HepG2 (cell line): ENCODE data around the gene PPM1M. TPM values are rescaled to one million over a fixed set of nuclear protein-coding genes. Genes with fewer than 3 reads are reported as not detected.

Experiments
- BCL6 ChIP-seq: IDR thresholded peaks from 2 replicates; pipeline ENCODE4 v1.6.1; 2016; ENCODE audit warnings: missing genetic modification reagents, missing compliant biosample characterization
- FIP1L1 ChIP-seq: fragments of 200-400 bp; formaldehyde crosslinking; IDR thresholded peaks from 2 replicates; pipeline ENCODE4 v1.6.1; 2018; ENCODE audit warnings: low read depth, mild to moderate bottlenecking, low read length, moderate library complexity, borderline replicate concordance; ENCODE audit not compliant: insufficient read depth
- HIVEP1 ChIP-seq: sonication (generic); formaldehyde crosslinking; IDR thresholded peaks from 2 replicates; pipeline ENCODE4 v1.4.0; 2020; ENCODE audit warnings: mild to moderate bottlenecking, missing genetic modification reagents
- HOXA3 ChIP-seq: sonication (generic); formaldehyde crosslinking; IDR thresholded peaks from 2 replicates; pipeline ENCODE4 v1.5.0; 2020; ENCODE audit warnings: missing genetic modification reagents
- NFATC3 ChIP-seq: sonication (generic); formaldehyde crosslinking; IDR thresholded peaks from 2 replicates; pipeline ENCODE4 v1.5.1; 2020; ENCODE audit warnings: mild to moderate bottlenecking, missing genetic modification reagents
- RFX3 ChIP-seq: IDR thresholded peaks from 2 replicates; pipeline ENCODE4 v1.6.1; 2016; ENCODE audit warnings: missing biosample characterization, missing genetic modification reagents
- SALL2 ChIP-seq: sonication (generic); formaldehyde crosslinking; IDR thresholded peaks from 2 replicates; pipeline ENCODE4 v1.8.1; 2023; ENCODE audit warnings: mild to moderate bottlenecking, missing genetic modification reagents, inconsistent platforms
- SATB2 ChIP-seq: sonication (generic); formaldehyde crosslinking; IDR thresholded peaks from 2 replicates; pipeline ENCODE4 v1.5.0; 2020; ENCODE audit warnings: missing genetic modification reagents
- SIX1 ChIP-seq: sonication (generic); formaldehyde crosslinking; IDR thresholded peaks from 2 replicates; pipeline ENCODE4 v1.4.0; 2020; ENCODE audit warnings: missing genetic modification reagents, borderline replicate concordance
- SNRNP70 ChIP-seq: fragments of 200-400 bp; formaldehyde crosslinking; IDR thresholded peaks from 2 replicates; pipeline ENCODE4 v1.6.1; 2017; ENCODE audit warnings: mild to moderate bottlenecking, low read depth, low read length, moderate library complexity
- ZNF30 ChIP-seq: sonication (generic); formaldehyde crosslinking; IDR thresholded peaks from 2 replicates; pipeline ENCODE4 v1.5.0; 2020; ENCODE audit warnings: mild to moderate bottlenecking, missing genetic modification reagents
- ZNF451 ChIP-seq: sonication (generic); formaldehyde crosslinking; IDR thresholded peaks from 2 replicates; pipeline ENCODE4 v1.5.0; 2020; ENCODE audit warnings: mild to moderate bottlenecking, missing genetic modification reagents
- ZNF468 ChIP-seq: sonication (generic); formaldehyde crosslinking; IDR thresholded peaks from 2 replicates; pipeline ENCODE4 v1.8.0; 2022; ENCODE audit warnings: mild to moderate bottlenecking, moderate library complexity, missing genetic modification reagents
- ZSCAN9 ChIP-seq: IDR thresholded peaks from 2 replicates; pipeline ENCODE4 v1.6.1; 2016; ENCODE audit warnings: borderline replicate concordance
- polyA plus RNA-seq, 8 experiments: library from polyadenylated mRNA; depleted of rRNA in 3 of 8; stranded (reverse) in 7 of 8; unstranded in 1 of 8; fragments of >200 nt; fragmentation: Illumina TruSeq in 4 of 8; extraction: Trizol in 4 of 8; gene quantifications; 2 replicates each; pipeline versions ENCODE4 v1.2.1 to v1.2.3, GENCODE V29; 2011 to 2016; ENCODE audit warnings: low read depth in 4 of 8, missing spikeins in 1 of 8, mixed read lengths in 1 of 8; ENCODE audit not compliant: insufficient read depth in 1 of 8
- total RNA-seq, 5 experiments: library from RNA; depleted of rRNA; stranded (reverse); fragments of >200 nt; fragmentation: Illumina TruSeq; extraction: Trizol; gene quantifications; 2 replicates each; pipeline ENCODE4 v1.2.3, GENCODE V29; 2016; ENCODE audit warnings: low read depth in 1 of 5
- TF ChIP-seq, protein P1 (sequence below): IDR thresholded peaks from 2 replicates; pipeline ENCODE4 v1.6.1; 2016; ENCODE audit warnings: missing compliant biosample characterization, missing genetic modification reagents, borderline replicate concordance
- TF ChIP-seq, protein P2 (sequence below), 2 experiments: sonication (generic) in 1 of 2; formaldehyde crosslinking in 1 of 2; IDR thresholded peaks; 2 replicates each; pipeline versions ENCODE4 v1.6.1 to v1.9.0; 2014 to 2022; ENCODE audit warnings: antibody characterized with exemption in 1 of 2, borderline replicate concordance in 1 of 2, inconsistent platforms in 1 of 2, low read depth in 1 of 2, missing genetic modification reagents in 1 of 2
- TF ChIP-seq, protein P3 (sequence below): IDR thresholded peaks from 2 replicates; pipeline ENCODE4 v1.6.1; 2016; ENCODE audit warnings: mild to moderate bottlenecking
- TF ChIP-seq, protein P4 (sequence below): sonication (generic); formaldehyde crosslinking; conservative IDR thresholded peaks from 2 replicates; pipeline ENCODE4 v1.4.0; 2020; ENCODE audit warnings: missing genetic modification reagents
- TF ChIP-seq, protein P5 (sequence below): sonication (generic); formaldehyde crosslinking; IDR thresholded peaks from 2 replicates; pipeline ENCODE4 v1.4.0; 2020; ENCODE audit warnings: missing genetic modification reagents, borderline replicate concordance

PPM1M gene
- total and polyA plus RNA-seq, 2 of the 13 experiments (the other 11 are each of a cell fraction or from before 2014, with no cell fraction given) = 2.5 to 5.9 TPM

DNA sequence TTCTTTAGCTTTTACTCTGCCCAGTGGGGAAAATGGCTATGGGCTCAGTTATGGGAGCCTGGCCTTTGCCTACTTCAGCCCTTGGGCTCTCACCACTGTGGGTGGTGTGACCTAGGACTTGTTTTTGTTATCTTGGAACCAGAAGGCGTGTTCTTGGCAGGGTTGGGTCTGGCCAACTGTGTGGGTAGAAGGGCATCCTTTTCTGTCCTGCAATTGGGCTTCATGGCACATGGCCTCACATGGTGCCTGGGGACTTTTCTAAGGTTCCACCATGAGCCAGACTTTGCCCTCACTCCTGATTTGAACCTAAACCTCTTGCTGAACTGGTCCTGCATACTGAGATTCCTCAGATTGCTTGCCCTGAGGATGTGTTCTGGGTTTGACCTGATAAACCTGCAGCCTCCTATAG lies 43.8 kb downstream of the PPM1M start (continued):
- TF ChIP-seq, protein P1, sequence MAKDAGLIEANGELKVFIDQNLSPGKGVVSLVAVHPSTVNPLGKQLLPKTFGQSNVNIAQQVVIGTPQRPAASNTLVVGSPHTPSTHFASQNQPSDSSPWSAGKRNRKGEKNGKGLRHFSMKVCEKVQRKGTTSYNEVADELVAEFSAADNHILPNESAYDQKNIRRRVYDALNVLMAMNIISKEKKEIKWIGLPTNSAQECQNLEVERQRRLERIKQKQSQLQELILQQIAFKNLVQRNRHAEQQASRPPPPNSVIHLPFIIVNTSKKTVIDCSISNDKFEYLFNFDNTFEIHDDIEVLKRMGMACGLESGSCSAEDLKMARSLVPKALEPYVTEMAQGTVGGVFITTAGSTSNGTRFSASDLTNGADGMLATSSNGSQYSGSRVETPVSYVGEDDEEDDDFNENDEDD = 0 out of 2 replicates have a peak, but pooled peaks have one; percentile 1
- TF ChIP-seq, protein P2, sequence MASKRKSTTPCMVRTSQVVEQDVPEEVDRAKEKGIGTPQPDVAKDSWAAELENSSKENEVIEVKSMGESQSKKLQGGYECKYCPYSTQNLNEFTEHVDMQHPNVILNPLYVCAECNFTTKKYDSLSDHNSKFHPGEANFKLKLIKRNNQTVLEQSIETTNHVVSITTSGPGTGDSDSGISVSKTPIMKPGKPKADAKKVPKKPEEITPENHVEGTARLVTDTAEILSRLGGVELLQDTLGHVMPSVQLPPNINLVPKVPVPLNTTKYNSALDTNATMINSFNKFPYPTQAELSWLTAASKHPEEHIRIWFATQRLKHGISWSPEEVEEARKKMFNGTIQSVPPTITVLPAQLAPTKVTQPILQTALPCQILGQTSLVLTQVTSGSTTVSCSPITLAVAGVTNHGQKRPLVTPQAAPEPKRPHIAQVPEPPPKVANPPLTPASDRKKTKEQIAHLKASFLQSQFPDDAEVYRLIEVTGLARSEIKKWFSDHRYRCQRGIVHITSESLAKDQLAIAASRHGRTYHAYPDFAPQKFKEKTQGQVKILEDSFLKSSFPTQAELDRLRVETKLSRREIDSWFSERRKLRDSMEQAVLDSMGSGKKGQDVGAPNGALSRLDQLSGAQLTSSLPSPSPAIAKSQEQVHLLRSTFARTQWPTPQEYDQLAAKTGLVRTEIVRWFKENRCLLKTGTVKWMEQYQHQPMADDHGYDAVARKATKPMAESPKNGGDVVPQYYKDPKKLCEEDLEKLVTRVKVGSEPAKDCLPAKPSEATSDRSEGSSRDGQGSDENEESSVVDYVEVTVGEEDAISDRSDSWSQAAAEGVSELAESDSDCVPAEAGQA (IDR thresholded peaks at IDR 0.05; ENCODE audit: low read depth) = 0 out of 2 replicates have a peak, but pooled peaks have one; percentile 11
- TF ChIP-seq, protein P2 (CRISPR knock-in tag; IDR thresholded peaks at IDR 0.05; ENCODE audit: borderline replicate concordance) = no peak
- no peak for TF ChIP-seq SIX1 (CRISPR knock-in tag)
- 0 out of 2 replicates have a peak, but pooled peaks have one; percentile 21 for TF ChIP-seq ZNF468 (CRISPR knock-in tag)
- TF ChIP-seq NFATC3 (CRISPR knock-in tag) = no peak
- no peak for TF ChIP-seq ZSCAN9 (CRISPR knock-in tag)
- no peak for TF ChIP-seq HIVEP1 (CRISPR knock-in tag)
- 0 out of 2 replicates have a peak, but pooled peaks have one; percentile 17 for TF ChIP-seq SATB2 (CRISPR knock-in tag)
- TF ChIP-seq RFX3 (CRISPR knock-in tag) = no peak
- no peak for TF ChIP-seq SALL2 (CRISPR knock-in tag)
- TF ChIP-seq SNRNP70 = no peak
- no peak for TF ChIP-seq HOXA3
- TF ChIP-seq, protein P3, sequence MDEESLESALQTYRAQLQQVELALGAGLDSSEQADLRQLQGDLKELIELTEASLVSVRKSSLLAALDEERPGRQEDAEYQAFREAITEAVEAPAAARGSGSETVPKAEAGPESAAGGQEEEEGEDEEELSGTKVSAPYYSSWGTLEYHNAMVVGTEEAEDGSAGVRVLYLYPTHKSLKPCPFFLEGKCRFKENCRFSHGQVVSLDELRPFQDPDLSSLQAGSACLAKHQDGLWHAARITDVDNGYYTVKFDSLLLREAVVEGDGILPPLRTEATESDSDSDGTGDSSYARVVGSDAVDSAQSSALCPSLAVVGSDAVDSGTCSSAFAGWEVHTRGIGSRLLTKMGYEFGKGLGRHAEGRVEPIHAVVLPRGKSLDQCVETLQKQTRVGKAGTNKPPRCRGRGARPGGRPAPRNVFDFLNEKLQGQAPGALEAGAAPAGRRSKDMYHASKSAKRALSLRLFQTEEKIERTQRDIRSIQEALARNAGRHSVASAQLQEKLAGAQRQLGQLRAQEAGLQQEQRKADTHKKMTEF = no peak
- peak; percentile 54; the same call in 1 of the 2 replicates for TF ChIP-seq ZNF451 (CRISPR knock-in tag)
- no peak for TF ChIP-seq FIP1L1
- no peak for TF ChIP-seq ZNF30 (CRISPR knock-in tag)
- TF ChIP-seq, protein P4, sequence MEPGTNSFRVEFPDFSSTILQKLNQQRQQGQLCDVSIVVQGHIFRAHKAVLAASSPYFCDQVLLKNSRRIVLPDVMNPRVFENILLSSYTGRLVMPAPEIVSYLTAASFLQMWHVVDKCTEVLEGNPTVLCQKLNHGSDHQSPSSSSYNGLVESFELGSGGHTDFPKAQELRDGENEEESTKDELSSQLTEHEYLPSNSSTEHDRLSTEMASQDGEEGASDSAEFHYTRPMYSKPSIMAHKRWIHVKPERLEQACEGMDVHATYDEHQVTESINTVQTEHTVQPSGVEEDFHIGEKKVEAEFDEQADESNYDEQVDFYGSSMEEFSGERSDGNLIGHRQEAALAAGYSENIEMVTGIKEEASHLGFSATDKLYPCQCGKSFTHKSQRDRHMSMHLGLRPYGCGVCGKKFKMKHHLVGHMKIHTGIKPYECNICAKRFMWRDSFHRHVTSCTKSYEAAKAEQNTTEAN (CRISPR knock-in tag) = 0 out of 2 replicates have a peak, but pooled peaks have one; percentile 41
- TF ChIP-seq, protein P5, sequence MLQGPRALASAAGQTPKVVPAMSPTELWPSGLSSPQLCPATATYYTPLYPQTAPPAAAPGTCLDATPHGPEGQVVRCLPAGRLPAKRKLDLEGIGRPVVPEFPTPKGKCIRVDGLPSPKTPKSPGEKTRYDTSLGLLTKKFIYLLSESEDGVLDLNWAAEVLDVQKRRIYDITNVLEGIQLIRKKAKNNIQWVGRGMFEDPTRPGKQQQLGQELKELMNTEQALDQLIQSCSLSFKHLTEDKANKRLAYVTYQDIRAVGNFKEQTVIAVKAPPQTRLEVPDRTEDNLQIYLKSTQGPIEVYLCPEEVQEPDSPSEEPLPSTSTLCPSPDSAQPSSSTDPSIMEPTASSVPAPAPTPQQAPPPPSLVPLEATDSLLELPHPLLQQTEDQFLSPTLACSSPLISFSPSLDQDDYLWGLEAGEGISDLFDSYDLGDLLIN (CRISPR knock-in tag) = 0 out of 2 replicates have a peak, but pooled peaks have one; percentile 28
- TF ChIP-seq BCL6 = no peak; the same call in 1 of the 2 replicates
